Measurements from ENCODE around the gene COG1.
A peak's percentile ranks its signal among the peaks of the same experiment; 100 is the strongest.

The COG1 gene

DNA sequence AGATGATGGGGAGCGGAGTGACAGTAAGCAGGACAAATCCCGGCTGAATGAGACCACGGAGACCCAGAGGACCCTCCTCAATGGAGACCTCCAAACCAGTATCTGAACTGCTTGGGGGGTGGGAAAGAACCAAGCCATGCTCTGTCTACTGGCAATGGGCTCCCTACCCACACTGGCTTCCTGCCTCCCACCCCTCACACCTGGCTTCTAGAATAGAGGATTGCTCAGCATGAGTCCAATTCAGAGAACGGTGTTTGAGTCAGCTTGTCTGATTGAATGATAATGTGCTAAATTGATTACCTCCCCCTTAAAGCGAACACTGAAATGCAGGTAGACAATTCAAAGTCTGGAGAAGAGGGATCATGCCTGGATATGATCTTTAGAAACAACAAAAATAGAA is 22.5 kb upstream of the COG1 start:
- no peak for DNase-seq

DNA sequence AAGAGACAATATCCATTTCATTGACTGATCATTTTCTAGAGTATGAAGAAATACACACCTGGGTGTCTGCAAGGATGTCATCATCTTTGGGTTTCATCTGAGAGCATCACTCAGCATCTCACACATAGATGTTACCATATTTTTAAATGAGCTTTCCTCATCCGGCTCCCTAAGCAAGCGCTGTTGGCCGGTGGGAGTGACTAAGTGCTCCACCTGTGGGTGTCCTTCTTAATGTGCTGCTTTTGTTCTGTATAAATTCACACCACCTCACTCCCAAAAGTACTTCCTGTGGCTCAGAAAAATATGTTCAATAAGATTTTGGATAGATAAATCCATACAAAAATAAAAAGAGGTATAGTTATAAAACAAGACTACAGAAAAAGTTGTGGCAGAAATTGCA is 20.6 kb upstream of the COG1 start:
- no peak for DNase-seq

DNA sequence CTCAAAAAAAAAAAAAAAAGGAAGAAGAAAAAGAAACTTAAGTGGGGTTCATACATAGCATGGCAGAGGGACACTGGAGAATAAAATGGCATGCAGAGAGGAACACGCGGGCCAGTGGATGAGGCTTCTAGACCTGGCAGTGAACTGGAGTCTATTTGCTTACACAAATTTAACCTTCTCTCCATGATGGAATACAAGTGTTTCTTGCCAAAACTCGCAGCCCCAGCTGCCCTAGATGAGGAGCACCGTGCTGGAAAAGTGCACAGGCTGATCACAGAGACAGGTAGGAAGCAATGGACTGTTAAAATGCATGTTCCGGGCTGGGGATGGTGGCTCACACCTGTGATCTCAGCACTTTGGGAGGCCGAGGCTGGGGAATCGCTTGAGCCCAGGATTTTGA is 18.7 kb upstream of the COG1 start:
- DNase-seq, result no peak

DNA sequence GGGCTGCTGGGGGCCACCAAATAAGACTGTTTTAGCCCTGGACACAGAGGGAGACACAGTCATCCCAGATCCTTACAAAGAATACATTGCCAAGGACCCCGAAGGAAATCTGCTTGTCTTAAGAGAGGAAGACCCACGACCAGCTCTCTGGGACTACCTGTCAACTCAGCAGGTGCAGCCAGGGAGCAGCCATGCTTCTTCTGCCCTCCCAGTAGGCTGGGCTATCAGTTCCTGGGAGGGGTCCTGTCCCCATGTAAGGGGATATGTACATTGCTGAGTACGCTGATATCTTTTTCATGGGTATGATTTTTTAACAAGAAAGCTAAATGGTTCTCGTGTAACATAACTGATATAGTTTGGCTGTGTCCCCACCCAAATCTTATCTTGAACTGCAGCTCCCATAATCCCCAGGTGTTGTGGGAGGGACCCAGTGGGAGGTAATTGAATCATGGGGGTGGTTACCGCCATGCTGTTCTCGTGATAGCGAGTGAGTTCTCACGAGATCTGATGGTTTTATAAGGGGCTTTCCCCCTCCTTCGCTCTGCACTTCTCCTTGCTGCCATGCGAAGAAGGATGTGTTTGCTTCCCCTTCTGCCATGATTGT is 16.8 kb upstream of the COG1 start:
- no peak for DNase-seq

DNA sequence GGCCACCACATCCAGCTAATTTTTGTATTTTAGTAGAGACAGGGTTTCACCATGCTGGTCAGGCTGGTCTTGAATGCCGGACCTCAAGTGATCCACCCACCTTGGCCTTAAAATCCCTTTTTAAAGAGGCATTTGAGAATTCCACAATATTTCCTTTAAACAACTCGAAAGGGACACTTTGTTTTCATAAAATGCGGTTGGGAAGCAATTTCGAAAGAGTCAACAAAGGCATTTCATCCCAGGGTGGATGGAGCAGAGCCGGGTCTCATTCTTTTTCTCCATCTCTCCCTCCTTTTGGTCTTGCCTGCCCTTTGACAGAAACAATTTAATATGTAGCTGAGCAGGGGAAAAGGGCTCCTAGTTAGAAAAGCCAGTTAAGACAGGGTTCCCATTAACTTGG is 13.5 kb upstream of the COG1 start:
- DNase-seq, result no peak

DNA sequence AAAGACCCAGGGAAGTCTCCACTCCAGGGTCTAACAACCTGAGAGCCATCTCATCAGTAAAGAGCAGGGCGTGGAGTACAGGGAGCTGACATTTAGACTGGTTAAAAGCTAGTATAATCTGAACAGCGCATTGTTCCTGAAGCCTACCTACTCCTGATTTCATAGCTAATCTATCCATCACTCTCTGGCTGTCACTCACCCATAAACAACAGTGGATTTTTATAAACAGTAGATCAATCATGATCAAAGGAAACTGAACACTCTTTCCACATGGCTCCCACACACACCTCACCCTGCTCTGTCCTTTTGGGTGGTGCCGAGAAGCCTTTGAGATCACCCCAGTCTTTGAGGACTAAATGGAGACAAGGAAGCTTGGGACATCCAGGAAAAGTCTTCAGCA is 13.0 kb upstream of the COG1 start:
- no peak for DNase-seq

DNA sequence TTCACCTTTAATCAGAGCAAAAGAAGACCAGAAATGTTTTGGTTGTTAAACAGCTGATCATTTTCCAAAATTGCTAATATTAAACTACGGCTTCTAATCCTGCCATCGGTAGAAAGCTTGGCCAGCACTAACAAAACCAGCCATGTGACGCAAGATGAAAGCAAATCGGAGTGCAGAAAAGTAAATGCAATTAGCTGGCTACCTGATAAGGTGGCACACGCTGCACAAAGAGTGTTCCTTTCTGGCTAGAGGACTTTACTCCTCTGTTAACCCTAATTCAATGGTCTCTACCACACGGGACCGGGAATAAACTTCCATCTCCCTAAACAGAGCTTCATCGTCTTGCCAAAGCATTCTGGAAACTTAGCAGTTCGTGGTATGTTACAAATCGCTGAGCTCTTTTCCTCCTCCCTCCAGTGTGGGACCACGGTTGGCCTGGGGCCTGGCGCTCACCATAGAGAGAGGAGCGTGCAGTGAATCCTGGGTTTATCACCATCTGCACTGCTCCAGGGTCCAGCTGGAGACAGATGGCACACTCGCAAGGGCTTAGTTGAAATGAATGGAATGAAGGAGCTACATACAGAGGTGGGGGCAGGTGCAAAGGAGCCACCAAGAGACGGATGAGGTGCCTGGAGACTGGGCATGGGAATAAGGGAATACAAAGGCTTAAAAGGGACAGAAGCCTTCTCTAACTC is 10.1 kb upstream of the COG1 start:
- no peak for DNase-seq

DNA sequence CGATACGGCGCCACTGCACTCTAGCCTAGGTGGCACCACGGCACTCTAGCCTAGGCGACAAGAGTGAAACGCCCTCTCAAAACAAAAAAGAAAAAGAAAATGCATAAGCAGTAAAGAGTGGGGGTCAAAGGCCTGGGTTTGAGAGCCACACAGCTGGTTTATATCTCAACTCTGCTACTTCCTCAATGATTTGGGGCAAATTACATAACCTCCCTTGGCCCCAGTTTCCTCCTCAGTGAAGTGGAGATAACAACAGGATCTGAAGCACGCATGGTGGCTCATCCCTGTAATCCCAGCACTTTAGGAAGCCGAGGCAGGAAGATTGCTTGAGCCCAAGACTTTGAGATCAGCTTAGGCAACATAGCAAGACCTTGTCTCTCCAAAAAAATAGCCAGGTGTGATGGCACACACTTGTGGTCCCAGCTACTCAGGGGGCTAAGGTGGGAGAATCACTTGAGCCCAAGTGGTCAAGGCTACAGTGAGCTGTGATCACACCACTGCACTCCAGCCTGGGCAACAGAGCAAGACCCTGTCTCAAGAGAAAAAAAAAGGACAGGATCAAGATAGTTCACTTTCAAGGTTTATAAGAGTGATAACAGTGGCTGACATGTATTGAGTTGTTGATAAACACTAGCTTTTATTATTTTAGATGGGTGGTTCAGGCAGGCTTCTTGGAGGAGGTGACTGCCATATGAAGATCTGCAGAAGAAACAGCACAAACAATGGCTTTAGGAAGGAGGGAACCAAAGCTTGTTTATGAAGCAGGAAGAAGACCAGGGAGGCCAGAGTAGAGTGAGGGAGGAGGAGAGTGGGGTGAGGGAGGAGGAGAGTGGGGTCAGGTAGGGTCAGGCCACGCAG is 8.5 kb upstream of the COG1 start:
- no peak for DNase-seq

DNA sequence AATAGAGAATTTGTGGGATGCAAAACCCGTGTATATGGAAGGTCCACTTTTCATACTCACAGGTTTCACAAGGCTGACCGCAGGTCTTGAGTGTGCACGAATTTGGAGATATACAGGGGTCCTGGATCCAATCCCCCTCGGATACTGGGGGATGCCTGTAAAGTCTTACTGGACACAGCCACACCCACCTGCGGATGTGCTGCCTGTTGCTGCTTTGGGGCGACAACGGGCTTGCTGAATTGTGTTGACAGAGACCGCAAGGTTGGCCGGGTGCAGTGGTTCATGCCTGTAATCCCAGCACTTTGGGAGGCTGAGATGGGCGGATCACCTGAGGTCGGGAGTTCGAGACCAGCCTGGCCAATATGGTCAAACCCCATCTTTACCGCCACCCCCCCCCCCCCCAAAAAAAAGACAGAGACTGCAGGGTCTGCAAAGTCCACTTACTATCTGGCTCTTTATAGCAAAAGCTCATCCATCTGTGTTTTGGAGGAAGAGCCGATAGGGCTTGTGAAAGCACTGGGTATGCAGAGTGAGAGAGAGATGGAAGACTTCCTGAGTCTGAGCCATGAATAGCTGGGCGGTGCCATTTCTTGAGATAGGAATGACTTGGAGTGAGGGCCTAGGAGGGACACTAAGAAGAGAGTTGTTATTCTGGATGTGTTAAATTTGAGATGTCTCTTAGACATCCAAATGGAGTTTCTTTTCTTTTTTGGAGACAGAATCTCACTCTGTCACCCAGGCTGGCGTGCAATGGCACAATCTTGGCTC is 6.4 kb upstream of the COG1 start:
- DNase-seq, result no peak

DNA sequence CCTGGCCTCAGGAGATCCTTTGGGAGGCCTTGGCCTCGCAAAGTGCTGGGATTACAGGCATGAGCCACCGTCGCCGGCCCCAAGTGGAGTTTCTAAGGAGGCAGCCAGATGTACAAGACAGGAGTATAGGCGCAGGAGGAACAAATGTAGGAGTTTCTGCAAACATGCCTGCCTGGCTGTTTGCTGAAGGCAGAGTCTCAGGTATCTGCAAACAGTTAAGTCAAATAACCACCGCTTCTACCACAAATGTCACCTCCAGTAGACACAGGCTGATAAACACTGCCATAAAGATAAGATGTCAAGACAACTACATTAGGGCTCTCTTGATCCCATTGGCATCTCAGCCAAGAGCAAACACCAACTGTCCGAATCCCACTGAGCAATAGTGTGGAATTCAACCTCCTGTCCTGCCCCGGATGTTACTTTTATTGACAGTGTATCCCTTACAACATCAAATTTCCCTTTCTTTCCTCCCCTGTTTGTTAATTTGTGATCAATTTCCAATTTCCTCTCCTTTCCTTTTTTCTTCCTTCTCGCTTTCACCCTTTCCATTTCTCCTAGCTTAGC is 5.6 kb upstream of the COG1 start:
- DNase-seq, result no peak

DNA sequence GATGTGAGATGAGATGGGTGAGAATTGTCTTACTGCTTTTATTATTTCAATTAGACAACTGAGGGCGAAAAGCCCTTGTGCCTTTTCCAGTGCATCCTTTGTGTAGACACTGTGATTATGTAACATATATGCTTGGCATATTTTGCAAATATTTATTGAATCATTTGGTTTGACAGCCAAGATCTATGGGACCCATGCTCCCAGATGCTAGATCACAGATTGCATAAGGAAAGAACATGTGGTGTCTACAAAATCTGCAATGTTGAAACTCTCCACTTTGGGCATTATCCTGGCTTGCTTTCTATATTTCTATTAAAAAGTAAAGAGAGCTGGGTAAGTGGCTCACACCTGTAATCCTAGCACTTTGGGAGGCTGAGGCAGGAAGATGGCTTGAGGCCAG is 4.8 kb upstream of the COG1 start:
- no peak for DNase-seq

DNA sequence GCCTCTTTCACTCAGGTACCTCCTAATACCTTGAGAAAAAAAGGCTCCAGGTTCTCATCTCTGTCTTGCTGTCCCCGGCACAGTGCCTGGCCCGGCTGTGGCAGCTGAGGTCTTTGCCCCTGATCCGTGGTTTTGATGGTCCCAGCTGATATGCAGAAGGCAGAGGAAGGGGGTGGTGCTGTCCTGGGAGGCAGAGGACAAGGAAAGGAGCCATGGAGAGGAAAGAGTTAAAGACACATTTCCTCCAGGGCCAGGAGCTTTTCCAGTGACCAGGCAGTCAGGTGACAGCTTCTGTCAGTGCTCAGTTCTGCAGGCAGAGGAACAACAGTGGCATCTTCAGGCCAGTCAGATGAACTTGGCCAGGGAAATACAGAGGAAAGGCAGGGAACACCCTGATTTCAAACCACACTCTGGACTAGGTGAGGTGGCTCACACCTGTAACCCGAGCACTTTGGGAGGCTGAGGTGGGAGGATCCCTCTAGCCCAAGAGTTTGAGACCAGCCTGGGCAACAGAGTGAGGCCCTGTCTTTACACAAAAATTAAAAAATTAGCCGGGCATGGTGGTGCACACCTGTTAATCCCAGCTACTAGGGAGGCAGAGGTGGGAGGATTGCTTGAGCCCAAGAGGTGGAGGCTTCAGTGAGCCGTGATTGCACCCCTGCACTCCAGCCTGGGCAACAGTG is 3.3 kb upstream of the COG1 start:
- no peak for DNase-seq

DNA sequence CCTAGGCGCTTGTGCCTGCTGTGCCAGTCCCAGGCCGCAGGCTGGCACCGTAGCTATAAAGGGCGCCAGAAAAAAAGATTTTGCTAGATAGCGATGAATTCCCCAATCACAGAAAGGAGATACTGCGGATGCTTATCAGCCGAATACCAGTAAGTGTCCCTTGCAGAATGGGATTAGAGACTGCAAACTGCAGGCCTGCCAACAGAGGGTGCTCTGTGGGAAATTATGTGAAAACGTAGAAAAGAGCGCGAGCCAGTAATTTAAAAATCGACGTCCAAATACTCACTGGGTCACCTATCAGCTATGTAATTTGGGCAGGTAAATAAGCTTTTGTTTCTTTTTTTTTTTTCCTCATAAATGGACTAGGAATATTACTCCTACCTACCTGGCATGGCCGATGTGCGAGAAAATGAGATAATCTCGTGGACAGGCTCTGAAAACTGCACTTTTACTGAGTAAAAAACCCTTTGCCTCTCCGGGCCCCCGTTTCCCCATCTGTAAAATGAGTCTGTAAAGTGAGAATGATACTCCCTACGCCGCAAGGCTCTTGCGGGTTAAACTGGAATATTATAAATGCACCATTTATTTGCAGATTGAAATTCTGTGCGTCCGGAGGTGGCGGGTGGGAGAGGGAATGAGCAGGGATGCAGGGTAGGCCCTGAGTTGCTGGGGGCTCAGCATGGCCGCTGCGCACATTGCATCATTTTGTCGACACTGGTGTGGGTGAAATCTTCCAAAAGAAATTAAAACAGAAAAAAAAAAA is 1.2 kb upstream of the COG1 start:
- DNase-seq, result peak; percentile 71

DNA sequence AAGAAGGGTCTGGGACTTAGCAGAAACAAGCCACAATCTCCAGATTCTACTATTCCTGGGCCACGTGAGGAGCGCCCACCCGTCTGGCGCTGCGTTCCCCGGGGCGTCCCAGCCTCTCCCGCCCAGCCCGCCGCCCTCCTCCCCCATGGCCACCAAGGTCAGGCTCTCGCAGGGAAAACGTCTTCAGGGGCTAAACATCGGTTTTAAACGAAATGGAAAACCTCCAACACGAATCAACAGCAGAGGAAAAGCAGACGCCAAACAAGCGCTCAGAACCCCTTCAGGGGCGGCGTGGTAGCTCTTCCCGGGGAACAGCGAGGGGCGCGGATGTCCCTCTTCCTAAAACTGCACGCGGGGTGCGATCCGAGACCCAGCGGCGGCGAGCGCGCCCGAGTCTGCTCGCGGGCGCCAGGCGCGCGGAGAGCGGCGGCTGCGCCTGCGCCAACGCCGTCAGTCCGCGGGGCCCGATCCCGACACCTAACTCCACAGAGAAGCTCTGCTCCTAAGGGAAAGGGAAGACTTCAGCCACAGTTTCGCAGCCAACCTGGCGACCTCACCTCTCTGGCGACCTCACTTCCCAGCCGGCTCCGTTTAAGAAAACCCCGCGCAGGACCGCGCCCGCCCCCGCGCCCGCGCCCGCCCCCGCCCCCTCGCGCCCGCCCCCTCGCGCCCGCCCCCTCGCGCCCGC is 505 bp upstream of the COG1 start:
- peak; percentile 76 for DNase-seq

DNA sequence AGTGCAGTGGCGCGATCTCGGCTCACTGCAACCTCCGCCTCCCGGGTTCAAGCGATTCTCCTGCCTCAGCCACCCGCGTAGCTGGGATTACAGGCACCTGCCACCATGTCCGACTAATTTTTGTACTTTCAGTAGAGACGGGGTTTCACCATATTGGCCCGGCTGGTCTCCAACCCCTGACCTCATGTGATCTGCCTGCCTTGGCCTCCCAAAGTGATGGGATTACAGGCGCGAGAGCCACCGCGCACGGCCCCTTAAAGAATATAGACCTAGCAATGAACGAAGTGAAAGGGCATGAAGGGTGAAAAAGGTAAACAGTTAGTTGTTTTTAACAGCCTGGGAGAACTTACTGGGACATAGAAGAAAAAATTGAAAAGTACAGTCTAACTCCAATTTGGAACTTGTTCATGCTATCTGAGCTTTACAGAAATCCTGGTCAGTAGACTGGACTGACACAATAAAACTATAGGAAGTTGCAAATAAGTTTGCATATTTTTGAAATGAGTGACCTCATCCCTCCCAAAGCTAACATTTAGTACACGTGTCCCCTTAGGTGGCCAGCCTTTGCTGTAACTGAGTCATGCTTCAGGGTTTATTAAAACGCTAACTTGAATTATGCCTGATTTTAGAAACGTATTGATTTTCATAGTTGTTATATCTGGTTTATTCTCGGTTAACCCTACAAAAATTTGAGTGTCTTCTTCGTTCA is 1.8 kb downstream of the COG1 start:
- no peak for DNase-seq

DNA sequence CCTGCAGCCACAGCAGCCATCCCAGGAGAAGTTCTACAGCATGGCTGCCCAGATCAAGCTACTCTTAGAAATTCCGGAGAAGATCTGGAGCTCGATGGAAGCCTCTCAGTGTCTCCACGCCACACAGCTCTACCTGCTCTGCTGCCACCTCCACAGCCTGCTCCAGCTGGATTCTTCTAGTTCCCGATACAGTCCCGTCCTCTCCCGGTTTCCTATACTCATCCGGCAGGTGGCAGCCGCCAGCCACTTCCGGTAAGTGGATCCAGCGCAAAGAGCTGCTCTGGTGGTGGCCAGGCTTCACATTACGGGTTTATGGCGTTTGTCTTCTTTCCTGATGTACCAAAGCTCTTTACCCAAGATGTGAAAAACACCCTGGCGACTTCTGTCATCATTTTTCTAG is 3.6 kb downstream of the COG1 start:
- no peak for DNase-seq

DNA sequence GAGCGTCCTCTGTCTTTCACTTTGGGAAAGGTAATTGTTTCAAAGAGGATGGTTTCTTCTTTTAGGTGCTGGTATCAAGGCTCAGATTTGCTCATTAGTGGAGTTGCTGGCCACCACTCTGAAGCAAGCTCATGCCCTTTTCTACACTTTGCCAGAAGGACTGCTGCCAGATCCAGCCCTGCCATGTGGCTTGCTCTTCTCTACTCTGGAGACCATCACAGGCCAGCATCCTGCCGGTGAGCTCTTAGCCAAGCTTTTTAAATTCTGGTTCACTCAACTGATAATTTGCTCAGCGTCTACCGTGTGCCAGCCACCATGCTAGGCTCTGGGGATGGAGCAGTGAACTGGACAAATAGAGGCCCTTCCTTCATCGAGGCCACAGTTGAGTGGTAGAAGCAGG is 4.3 kb downstream of the COG1 start:
- no peak for DNase-seq

DNA sequence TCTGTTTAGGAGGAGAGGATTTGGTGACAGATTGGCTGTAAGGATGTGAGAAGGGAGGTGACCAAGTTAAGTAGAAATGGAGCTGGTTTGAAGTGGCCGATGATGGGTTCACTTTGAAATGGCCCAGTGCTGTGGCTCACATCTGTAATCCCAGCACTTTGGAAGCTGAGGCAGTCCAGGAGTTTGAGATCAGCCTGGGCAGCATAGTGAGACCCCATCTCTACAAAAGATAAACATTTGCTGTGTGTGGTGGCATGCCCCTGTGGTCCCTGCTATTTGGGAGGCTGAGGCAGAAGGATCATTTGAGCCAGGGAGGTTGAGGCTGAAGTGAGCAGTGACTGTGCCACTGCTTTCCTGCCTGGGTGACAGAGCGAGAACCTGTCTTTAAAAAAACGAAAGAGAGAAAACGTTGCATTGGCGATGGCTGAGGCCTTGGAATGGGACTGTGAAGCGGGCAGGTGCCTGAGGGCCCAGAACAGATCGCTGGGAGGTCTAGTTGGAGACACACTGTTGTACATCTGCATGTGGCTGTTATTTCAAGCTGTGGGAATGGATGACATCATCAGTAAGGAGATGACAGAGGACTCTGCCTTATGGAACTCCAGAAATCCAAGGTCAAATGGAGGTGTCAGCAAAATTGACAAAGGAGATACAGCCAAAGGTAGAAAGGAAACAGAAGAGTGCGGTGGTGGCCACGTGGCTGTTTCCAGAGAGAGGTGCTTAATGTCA is 5.5 kb downstream of the COG1 start:
- no peak for DNase-seq

DNA sequence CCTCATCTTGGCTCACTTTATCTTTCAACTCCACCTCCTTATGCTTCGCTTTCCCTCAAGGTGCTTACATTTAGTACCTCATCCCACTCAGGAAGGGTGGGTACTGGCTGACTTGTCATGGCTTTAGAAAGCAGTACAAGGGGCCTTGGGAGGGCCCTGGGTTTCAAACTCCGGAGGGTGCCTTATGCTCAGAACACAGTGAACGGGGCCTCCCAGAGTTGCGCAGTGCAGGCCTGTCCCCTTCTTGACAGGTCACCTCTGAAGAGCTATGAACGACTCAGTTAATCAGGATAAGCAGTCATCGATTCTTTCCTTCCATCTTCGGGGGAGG is 6.0 kb downstream of the COG1 start:
- DNase-seq, result no peak

Measured in activated T-cell treated with anti-CD3 and anti-CD28 coated beads, Interleukin-2, amount 50 U/mL, for 1 hour (primary cell).